K562 (cell line): ENCODE measurements around the gene GLYATL3. TPM values are rescaled to one million over a fixed set of nuclear protein-coding genes. Genes with fewer than 3 reads are reported as not detected.

Source experiments
- ATAC-seq: fragments of 200-7000 bp; cut with Tn5 transposase; 3 replicates; pipeline ENCODE4 v1.9.1; 2020; ENCODE audit warnings: moderate library complexity
- BruUV-seq: library from RNA; stranded (reverse); fragments of 400-500 nt; replicated peaks from 2 replicates; lab custom pipeline; 2021; lab: Mats Ljungman, UMichigan
- CTCF ChIA-PET: fragments of 300-600 bp; formaldehyde crosslinking; extraction: SDS; loops from one replicate; lab custom pipeline; 2021; ENCODE audit warnings: low intra/inter-chr PET ratio; lab: Yijun Ruan, JAX
- POLR2A ChIA-PET: fragments of 300-600, 350-650 bp; sonication (Branson Sonifier 250); formaldehyde crosslinking; extraction: SDS; loops from one replicate; lab custom pipeline; 2021; ENCODE audit warnings: antibody characterized with exemption, inconsistent platforms; lab: Yijun Ruan, JAX
- DNase-seq, 4 experiments: peaks; one replicate each; pipeline versions ENCODE4 v3.0.0 to v3.0.0-alpha.2; 2011 to 2018; ENCODE audit warnings: low spot score in 3 of 4, mixed read lengths in 3 of 4; ENCODE audit errors: extremely low read depth in 1 of 4
- FAIRE-seq: peaks from 2 replicates; lab custom pipeline; 2011; peaks lifted over from hg19 to GRCh38; lab: Jason Lieb, UNC
- H2AFZ ChIP-seq: 2 replicates; pipeline ENCODE4 v1.6.0; 2011; ENCODE audit warnings: low read depth, low read length, control low read depth, inconsistent platforms
- H3K27ac ChIP-seq: fragments of 200-600 bp; 3 replicates; pipeline ENCODE4 v1.8.0; 2011; ENCODE audit warnings: low read depth, mild to moderate bottlenecking, control low read depth, inconsistent platforms, low read length, moderate library complexity, mixed read lengths; ENCODE audit errors: extremely low read depth
- H3K27me3 ChIP-seq, 2 experiments: fragments of 300-600 bp in 1 of 2; 2 replicates in 1 of 2; 3 replicates in 1 of 2; pipeline versions ENCODE4 v1.6.0 to v1.8.0; 2011; ENCODE audit warnings: inconsistent platforms in 2 of 2, low read length in 2 of 2, mild to moderate bottlenecking in 1 of 2, mixed read lengths in 1 of 2, moderate library complexity in 1 of 2; ENCODE audit not compliant: control insufficient read depth in 2 of 2, insufficient read depth in 2 of 2
- H3K36me3 ChIP-seq: fragments of 300-600 bp; 3 replicates; pipeline ENCODE4 v1.8.0; 2011; ENCODE audit warnings: mild to moderate bottlenecking, low read length, inconsistent platforms; ENCODE audit not compliant: control insufficient read depth, insufficient read depth
- H3K4me1 ChIP-seq, 2 experiments: fragments of 200-600 bp in 1 of 2; replicated peaks in 1 of 2; 2 replicates in 1 of 2; 3 replicates in 1 of 2; pipeline versions ENCODE4 v1.5.1 to v1.8.0; 2011; ENCODE audit warnings: inconsistent platforms in 2 of 2, low read length in 2 of 2, mild to moderate bottlenecking in 1 of 2, mixed read lengths in 1 of 2, moderate library complexity in 1 of 2; ENCODE audit not compliant: control insufficient read depth in 2 of 2, insufficient read depth in 2 of 2
- H3K4me2 ChIP-seq: 2 replicates; pipeline ENCODE4 v1.6.1; 2011; ENCODE audit warnings: low read length, control low read depth, inconsistent platforms, mixed read lengths; ENCODE audit not compliant: insufficient read depth
- H3K4me3 ChIP-seq: fragments of 200-600 bp; sonication (generic), shearing (Covaris generic); 2 replicates; pipeline ENCODE4 v1.5.1; 2016; ENCODE audit warnings: control low read depth, inconsistent platforms
- H3K79me2 ChIP-seq: fragments of 200-600 bp; 3 replicates; pipeline ENCODE4 v1.8.0; 2011; ENCODE audit warnings: low read length, inconsistent platforms; ENCODE audit not compliant: control insufficient read depth, insufficient read depth
- H3K9ac ChIP-seq, 2 experiments: 2 replicates each; pipeline versions ENCODE4 v1.6.0 to v1.6.1; 2011; ENCODE audit warnings: low read depth in 2 of 2, low read length in 2 of 2, control low read depth in 1 of 2, inconsistent platforms in 1 of 2, mild to moderate bottlenecking in 1 of 2, mixed read lengths in 1 of 2; ENCODE audit not compliant: insufficient read depth in 1 of 2
- H3K9me1 ChIP-seq: one replicate; pipeline ENCODE4 v1.6.0; 2011; ENCODE audit warnings: inconsistent platforms, mild to moderate bottlenecking, low read length, moderate library complexity; ENCODE audit not compliant: control insufficient read depth, insufficient read depth
- H3K9me3 ChIP-seq: replicated peaks from 2 replicates; pipeline ENCODE4 v1.5.1; 2011; ENCODE audit warnings: low read depth, low read length, inconsistent platforms; ENCODE audit not compliant: control insufficient read depth, insufficient read depth
- H4K20me1 ChIP-seq: replicated peaks from 2 replicates; pipeline ENCODE4 v1.6.1; 2011; ENCODE audit warnings: low read length, inconsistent platforms, mixed read lengths; ENCODE audit not compliant: control insufficient read depth, insufficient read depth
- CAMTA2 ChIP-seq: fragments of 250-450 bp; sonication (Bioruptor Pico); conservative IDR thresholded peaks from 2 replicates; pipeline ENCODE4 v1.5.1; 2022
- CTBP1 ChIP-seq: fragments of 450-650 bp; IDR thresholded peaks from 2 replicates; pipeline ENCODE4 v1.6.1; 2016; ENCODE audit warnings: borderline replicate concordance
- NFATC3 ChIP-seq: fragments of 450-650 bp; IDR thresholded peaks from 2 replicates; pipeline ENCODE4 v1.6.1; 2017; ENCODE audit warnings: mild to moderate bottlenecking
- NFIC ChIP-seq: fragments of 450-650 bp; IDR thresholded peaks from 2 replicates; pipeline ENCODE4 v1.6.1; 2017; ENCODE audit warnings: mild to moderate bottlenecking, inconsistent platforms
- NUFIP1 ChIP-seq: fragments of 450-650 bp; IDR thresholded peaks from 2 replicates; pipeline ENCODE4 v1.6.1; 2018; ENCODE audit not compliant: partially characterized antibody
- PML ChIP-seq: IDR thresholded peaks from 2 replicates; pipeline ENCODE4 v1.6.1; 2012; ENCODE audit warnings: low read length, inconsistent platforms
- RCOR1 ChIP-seq, 2 experiments: IDR thresholded peaks; 2 replicates each; pipeline ENCODE4 v1.6.1; 2012; ENCODE audit warnings: low read depth in 2 of 2, low read length in 2 of 2, borderline replicate concordance in 1 of 2, improper control_type of control experiment in 1 of 2
- SLC30A9 ChIP-seq: fragments of 250-450 bp; sonication (Bioruptor Pico); IDR thresholded peaks from 2 replicates; pipeline ENCODE4 v1.8.0; 2022; ENCODE audit warnings: mild to moderate bottlenecking, moderate library complexity
- SOX6 ChIP-seq: fragments of 450-650 bp; IDR thresholded peaks from 2 replicates; pipeline ENCODE4 v1.6.1; 2014; ENCODE audit warnings: mild to moderate bottlenecking
- ZBED1 ChIP-seq: IDR thresholded peaks from 2 replicates; pipeline ENCODE4 v1.6.1; 2014
- WGBS: fragments of 100-300 bp; shearing (Covaris generic); methylation state at CpG from one replicate; pipeline ENCODE4 v1.1.6; 2016; ENCODE audit warnings: low coverage, mixed read lengths; ENCODE audit not compliant: insufficient coverage; ENCODE audit errors: missing lambda C conversion rate; 5-methylcytosine and 5-hydroxymethylcytosine counted together
- in situ Hi-C: fragments of 300-500 bp; cut with MboI; formaldehyde crosslinking; loops from 4 replicates; pipeline ENCODE4 v1.15.0; 2018; ENCODE audit warnings: inconsistent platforms, mixed read lengths
- intact Hi-C: fragments of 100-400 bp; cut with micrococcal nuclease; formaldehyde crosslinking; loops from 2 replicates; pipeline ENCODE4 v1.14.2; 2022
- polyA plus RNA-seq, 8 experiments: library from polyadenylated mRNA; depleted of rRNA in 4 of 8; stranded (reverse) in 5 of 8; unstranded in 3 of 8; fragments of >200 nt; fragmentation: Nextera tagmentation in 2 of 8; fragmentation: Illumina TruSeq in 1 of 8; extraction: Ambion mirVana in 2 of 8; extraction: Trizol in 1 of 8; gene quantifications; 2 replicates each; pipeline versions ENCODE4 v1.2.1 to v1.2.3, GENCODE V29; 2011 to 2014; ENCODE audit warnings: inconsistent platforms in 1 of 8, missing spikeins in 1 of 8
- total RNA-seq, 7 experiments: library from RNA; depleted of rRNA in 6 of 7; stranded (reverse); fragments of >200 nt in 6 of 7; fragmentation: Illumina TruSeq in 2 of 7; extraction: Trizol in 2 of 7; gene quantifications; 2 replicates each; pipeline versions ENCODE4 v1.2.1 to v1.2.3, GENCODE V29; 2011 to 2021; ENCODE audit warnings: low replicate concordance in 1 of 7
- TF ChIP-seq, protein P1 (sequence below): fragments of 450-650 bp; formaldehyde crosslinking; IDR thresholded peaks from 2 replicates; pipeline ENCODE4 v1.4.0; 2020; ENCODE audit warnings: mild to moderate bottlenecking, mixed read lengths
- TF ChIP-seq, protein P2 (sequence below): fragments of 450-650 bp; formaldehyde crosslinking; IDR thresholded peaks from 2 replicates; pipeline ENCODE4 v1.4.0; 2022; ENCODE audit warnings: missing genetic modification characterization

Gene GLYATL3
- total and polyA plus RNA-seq, 9 of the 15 experiments (the other 6 are each of a cell fraction or from before 2014, with no cell fraction given), result not detected

DNA sequence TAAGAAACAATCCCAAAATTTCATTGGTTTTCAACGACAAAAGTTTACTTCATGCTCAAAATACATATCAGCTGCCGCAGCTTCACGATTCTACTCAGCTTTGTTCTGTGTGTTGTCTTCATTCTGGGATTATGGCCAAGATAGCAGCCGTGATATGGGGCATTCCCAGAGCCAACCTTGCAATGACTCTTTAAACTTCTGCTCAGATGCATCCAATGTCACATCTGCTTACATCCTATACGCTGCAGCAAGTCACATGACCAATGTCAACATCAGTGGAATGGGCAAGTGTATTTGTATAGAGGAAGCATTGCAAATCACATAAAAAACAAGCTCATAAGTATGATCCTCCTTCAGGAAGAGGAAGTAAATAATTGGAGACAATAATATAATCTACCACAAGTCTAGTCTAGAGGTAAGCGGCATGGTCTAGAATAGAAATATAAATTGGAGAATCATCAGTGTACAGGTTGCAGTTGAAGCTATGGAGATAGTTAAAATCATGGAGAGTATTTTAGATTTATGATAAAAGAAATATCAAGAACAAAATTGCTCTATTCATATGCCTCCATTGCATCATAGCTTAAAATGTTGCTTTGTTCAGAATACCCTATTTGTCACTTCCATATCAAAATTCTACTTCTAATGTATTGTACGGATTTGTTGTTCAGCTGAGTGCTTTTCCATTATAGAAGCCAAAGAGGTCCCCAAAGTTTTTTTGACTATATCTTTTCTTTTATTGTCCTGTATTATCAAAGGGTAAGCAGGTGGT, 43.5 kb downstream of the GLYATL3 start (continued):
- TF ChIP-seq, protein P1, sequence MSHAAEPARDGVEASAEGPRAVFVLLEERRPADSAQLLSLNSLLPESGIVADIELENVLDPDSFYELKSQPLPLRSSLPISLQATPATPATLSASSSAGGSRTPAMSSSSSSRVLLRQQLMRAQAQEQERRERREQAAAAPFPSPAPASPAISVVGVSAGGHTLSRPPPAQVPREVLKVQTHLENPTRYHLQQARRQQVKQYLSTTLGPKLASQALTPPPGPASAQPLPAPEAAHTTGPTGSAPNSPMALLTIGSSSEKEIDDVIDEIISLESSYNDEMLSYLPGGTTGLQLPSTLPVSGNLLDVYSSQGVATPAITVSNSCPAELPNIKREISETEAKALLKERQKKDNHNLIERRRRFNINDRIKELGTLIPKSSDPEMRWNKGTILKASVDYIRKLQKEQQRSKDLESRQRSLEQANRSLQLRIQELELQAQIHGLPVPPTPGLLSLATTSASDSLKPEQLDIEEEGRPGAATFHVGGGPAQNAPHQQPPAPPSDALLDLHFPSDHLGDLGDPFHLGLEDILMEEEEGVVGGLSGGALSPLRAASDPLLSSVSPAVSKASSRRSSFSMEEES, result peak; percentile 97
- no peak for TF ChIP-seq NUFIP1
- peak; percentile 32; the same call in 1 of the 2 replicates for TF ChIP-seq CTBP1
- no peak for TF ChIP-seq NFATC3
- no peak for TF ChIP-seq PML
- TF ChIP-seq RCOR1 (IDR thresholded peaks at IDR 0.05; ENCODE audit: borderline replicate concordance in 1 of 2, low read depth in 2 of 2, low read length in 2 of 2), result peak in 1 of 2 experiments; percentile 19; a peak in 1 of 4 replicates
- peak; percentile 69 for TF ChIP-seq SOX6
- peak; percentile 43; the same call in 1 of the 2 replicates for TF ChIP-seq NFIC
- no peak for TF ChIP-seq ZBED1
- TF ChIP-seq CAMTA2 (CRISPR knock-in tag), result no peak

DNA sequence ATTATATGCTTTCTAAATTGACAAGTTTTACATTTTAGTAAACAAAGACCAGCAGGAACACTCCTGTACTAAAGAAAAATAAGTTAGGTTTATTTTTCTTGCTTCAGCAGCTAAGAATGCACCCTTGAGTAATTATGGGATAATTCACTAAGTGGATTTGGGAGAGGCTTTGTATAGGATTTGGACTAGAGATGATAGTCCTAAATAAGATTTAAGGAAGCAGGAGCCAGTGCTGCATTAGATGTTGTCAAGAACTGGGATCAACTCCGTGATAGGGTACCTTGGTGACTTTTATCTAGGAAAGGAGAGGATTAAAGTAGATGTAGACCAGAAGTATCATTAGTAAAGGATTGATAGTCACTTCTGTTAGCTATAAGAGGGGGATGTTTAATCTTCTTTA, 46.6 kb downstream of the GLYATL3 start:
- no peak overlapping the region for H3K4me3 ChIP-seq
- H3K27ac ChIP-seq, result no peak overlapping the region
- intact Hi-C loops, result no loop called here
- CTCF ChIA-PET, result no interaction called here
- no peaks in the 10 kb centered on the region for H3K27me3 ChIP-seq
- H3K36me3 ChIP-seq, result no peaks in the 10 kb centered on the region
- no peak for ATAC-seq
- no peaks in the 10 kb centered on the region for H3K9me1 ChIP-seq
- no peak overlapping the region for H2AFZ ChIP-seq
- no peak for TF ChIP-seq SLC30A9 (CRISPR knock-in tag)
- TF ChIP-seq, protein P2, sequence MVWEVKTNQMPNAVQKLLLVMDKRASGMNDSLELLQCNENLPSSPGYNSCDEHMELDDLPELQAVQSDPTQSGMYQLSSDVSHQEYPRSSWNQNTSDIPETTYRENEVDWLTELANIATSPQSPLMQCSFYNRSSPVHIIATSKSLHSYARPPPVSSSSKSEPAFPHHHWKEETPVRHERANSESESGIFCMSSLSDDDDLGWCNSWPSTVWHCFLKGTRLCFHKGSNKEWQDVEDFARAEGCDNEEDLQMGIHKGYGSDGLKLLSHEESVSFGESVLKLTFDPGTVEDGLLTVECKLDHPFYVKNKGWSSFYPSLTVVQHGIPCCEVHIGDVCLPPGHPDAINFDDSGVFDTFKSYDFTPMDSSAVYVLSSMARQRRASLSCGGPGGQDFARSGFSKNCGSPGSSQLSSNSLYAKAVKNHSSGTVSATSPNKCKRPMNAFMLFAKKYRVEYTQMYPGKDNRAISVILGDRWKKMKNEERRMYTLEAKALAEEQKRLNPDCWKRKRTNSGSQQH (CRISPR knock-in tag), result no peak
- H3K9me3 ChIP-seq, result no peaks in the 10 kb centered on the region
- H4K20me1 ChIP-seq, result no peaks in the 10 kb centered on the region
- WGBS, result 26% methylated on average over 1 of the region's 1 CpG
- POLR2A ChIA-PET, result no interaction called here
- H3K79me2 ChIP-seq, result no peaks in the 10 kb centered on the region
- no TSS peak for BruUV-seq
- in situ Hi-C loops, result no loop called here
- H3K4me1 ChIP-seq, result peaks cover 6 to 8% of the 10 kb centered on the region in 2 experiments; a peak in 2 of 5 replicates
- H3K4me2 ChIP-seq, result no peak overlapping the region
- H3K9ac ChIP-seq, result no peak overlapping the region
- no peak for FAIRE-seq
- no peak for DNase-seq
